Measurements from ENCODE around the gene EIF4G1.

DNA sequence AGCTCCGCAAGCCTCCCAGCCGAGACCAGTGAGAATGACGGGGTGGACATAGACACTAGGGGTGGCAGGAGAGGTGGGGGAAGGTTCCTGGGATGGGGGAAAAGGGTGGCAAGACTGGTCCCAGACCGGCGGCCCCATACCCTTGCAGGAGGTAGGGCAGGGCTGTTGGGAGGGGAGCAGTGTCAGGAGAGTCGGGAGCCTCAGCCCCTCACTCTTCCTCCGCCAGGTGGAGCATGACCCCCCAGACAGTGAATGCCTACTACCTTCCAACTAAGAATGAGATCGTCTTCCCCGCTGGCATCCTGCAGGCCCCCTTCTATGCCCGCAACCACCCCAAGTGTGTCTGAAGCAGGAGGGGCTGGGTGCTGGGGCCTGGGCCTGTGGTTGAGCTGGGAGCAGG, 24.1 kb upstream of the EIF4G1 start:
- TF ChIP-seq POLR2A (IDR thresholded peaks at IDR 0.05) (no peak), EP300 (IDR thresholded peaks at IDR 0.05) (no peak)
